ENCODE measurements around the gene OVCA2.

Gene OVCA2

DNA sequence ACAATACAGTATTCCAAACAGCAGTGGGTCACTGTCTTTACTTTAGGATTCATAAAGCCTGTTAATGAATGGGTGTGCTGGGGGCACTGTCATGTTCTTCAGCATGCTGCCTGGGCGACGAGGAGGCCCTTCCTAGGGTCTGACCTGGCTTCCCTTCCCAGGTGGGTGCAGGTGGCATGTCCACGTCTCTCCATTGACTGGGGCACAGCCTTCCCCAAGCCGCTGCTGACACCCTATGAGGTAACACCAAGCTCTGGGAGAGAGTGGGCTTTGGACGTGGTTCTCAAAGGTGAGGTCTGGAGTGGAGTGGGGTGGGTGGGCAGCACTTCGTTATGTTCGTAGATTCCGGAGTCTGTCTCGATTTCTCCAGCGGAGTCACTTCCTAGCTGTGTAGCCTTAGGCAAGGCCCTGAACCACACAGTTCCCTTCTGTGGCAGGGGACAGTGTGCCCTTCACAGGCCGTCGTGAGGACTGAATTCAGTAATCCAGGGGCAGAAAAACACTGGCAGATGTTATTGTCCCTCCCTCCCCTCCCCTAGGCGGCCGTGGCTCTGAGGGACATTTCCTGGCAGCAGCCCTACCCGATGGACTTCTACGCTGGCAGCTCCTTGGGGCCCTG lies 771 bp upstream of the OVCA2 start:
- H3K9ac ChIP-seq, result no peak overlapping the region
- peak overlapping the region; percentile 60 for H3K4me2 ChIP-seq

DNA sequence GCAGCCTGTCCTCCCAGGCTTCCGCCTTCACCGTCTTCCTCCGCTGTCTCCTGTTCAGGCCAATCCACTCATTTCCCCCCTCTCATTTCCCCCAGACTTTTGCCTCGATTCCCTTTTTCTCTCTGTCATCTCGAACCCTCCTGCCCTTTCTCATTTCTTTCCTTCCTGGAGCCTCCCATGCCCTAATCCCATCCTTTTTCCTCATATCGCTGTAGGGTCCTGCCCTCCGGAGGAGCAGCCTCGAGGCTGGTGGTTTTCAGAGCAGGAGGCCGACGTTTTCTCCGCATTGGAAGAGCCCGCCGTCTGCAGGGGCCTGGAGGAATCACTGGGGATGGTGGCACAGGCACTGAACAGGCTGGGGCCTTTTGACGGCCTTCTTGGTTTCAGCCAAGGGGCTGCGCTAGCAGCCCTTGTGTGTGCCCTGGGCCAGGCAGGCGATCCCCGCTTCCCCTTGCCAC lies 597 bp downstream of the OVCA2 start:
- peak overlapping the region; percentile 69; the same call in 1 of the 2 replicates for H3K9ac ChIP-seq
- H3K79me2 ChIP-seq (ENCODE audit: insufficient read depth, low read depth), result no peaks in the 10 kb centered on the region
- H3K4me1 ChIP-seq (ENCODE audit: low read depth, poor library complexity, severe bottlenecking), result peaks cover 12% of the 10 kb centered on the region
- no peaks in the 10 kb centered on the region for H3K27me3 ChIP-seq (ENCODE audit: insufficient read depth, low read depth)
- H2AFZ ChIP-seq (ENCODE audit: low read depth), result peak overlapping the region; percentile 52
- TF ChIP-seq, protein P1, sequence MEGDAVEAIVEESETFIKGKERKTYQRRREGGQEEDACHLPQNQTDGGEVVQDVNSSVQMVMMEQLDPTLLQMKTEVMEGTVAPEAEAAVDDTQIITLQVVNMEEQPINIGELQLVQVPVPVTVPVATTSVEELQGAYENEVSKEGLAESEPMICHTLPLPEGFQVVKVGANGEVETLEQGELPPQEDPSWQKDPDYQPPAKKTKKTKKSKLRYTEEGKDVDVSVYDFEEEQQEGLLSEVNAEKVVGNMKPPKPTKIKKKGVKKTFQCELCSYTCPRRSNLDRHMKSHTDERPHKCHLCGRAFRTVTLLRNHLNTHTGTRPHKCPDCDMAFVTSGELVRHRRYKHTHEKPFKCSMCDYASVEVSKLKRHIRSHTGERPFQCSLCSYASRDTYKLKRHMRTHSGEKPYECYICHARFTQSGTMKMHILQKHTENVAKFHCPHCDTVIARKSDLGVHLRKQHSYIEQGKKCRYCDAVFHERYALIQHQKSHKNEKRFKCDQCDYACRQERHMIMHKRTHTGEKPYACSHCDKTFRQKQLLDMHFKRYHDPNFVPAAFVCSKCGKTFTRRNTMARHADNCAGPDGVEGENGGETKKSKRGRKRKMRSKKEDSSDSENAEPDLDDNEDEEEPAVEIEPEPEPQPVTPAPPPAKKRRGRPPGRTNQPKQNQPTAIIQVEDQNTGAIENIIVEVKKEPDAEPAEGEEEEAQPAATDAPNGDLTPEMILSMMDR (conservative IDR thresholded peaks at IDR 0.05; ENCODE audit: low read depth, low read length), result no peak
- no peaks in the 10 kb centered on the region for H3K36me3 ChIP-seq (ENCODE audit: insufficient read depth)
- H3K4me2 ChIP-seq, result peak overlapping the region; percentile 84
- H3K4me3 ChIP-seq (IDR thresholded peaks at IDR 0.05; ENCODE audit: insufficient read depth, low read depth, low read length), result no peak overlapping the region
- peak overlapping the region; percentile 48; the same call in 1 of the 2 replicates for H3K27ac ChIP-seq
- no peaks in the 10 kb centered on the region for H4K20me1 ChIP-seq (ENCODE audit: insufficient read depth)

More for the DNA sequence above, 771 bp upstream of the OVCA2 start:
- Histone ChIP-seq H3K4me3 (IDR thresholded peaks at IDR 0.05; ENCODE audit: insufficient read depth, low read depth, low read length) (no peak overlapping the region), H2AFZ (ENCODE audit: low read depth) (no peak overlapping the region), H3K4me1 (ENCODE audit: low read depth, poor library complexity, severe bottlenecking) (peaks cover 12% of the 10 kb centered on the region), H3K27me3 (ENCODE audit: insufficient read depth, low read depth) (no peaks in the 10 kb centered on the region), H3K27ac (no peak overlapping the region), H3K36me3 (ENCODE audit: insufficient read depth) (no peaks in the 10 kb centered on the region), H3K79me2 (ENCODE audit: insufficient read depth, low read depth) (no peaks in the 10 kb centered on the region), H4K20me1 (ENCODE audit: insufficient read depth) (no peaks in the 10 kb centered on the region)
- TF ChIP-seq, protein P1 (conservative IDR thresholded peaks at IDR 0.05; ENCODE audit: low read depth, low read length), result no peak

DNA sequence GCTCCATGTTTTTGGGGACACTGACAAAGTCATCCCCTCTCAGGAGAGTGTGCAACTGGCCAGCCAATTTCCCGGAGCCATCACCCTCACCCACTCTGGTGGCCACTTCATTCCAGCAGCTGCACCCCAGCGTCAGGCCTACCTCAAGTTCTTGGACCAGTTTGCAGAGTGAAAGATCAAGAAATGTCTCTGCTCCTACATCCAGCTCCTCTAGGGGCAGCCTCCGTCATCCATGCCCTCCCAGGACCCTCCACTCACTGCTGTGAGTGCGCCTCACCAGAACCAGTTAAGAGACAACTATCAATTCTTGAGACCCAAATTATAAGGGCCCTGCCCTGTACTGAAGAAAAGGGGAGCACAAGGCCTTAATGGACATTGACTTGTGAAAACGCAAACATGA lies 1.1 kb downstream of the OVCA2 start:
- Histone ChIP-seq H3K9ac (no peak overlapping the region), H3K4me1 (ENCODE audit: low read depth, poor library complexity, severe bottlenecking) (peaks cover 12% of the 10 kb centered on the region), H3K27me3 (ENCODE audit: insufficient read depth, low read depth) (no peaks in the 10 kb centered on the region), H2AFZ (ENCODE audit: low read depth) (no peak overlapping the region), H3K4me3 (IDR thresholded peaks at IDR 0.05; ENCODE audit: insufficient read depth, low read depth, low read length) (no peak overlapping the region), H4K20me1 (ENCODE audit: insufficient read depth) (no peaks in the 10 kb centered on the region), H3K79me2 (ENCODE audit: insufficient read depth, low read depth) (no peaks in the 10 kb centered on the region), H3K4me2 (no peak overlapping the region), H3K36me3 (ENCODE audit: insufficient read depth) (no peaks in the 10 kb centered on the region), H3K27ac (no peak overlapping the region)
- TF ChIP-seq, protein P1 (conservative IDR thresholded peaks at IDR 0.05; ENCODE audit: low read depth, low read length), result no peak

DNA sequence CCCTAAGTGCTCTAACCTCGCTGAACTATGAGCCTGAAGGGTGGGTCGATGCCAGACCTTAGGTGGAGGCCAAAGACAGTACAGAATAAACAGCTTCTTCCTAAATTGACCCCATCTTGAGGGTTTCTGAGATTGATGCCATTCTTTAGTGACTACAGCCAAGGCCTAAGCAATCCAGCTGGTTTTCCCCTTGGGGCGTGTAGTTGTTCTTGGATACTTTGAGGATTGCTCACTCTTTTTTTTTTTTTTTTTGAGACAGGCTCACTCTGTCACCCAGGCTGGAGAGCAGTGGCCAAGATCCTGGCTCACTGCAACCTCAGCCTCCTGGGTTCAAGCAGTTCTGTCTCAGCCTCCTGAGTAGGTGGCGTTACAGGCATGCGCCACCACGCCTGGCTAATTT lies 2.0 kb downstream of the OVCA2 start:
- no peak overlapping the region for H2AFZ ChIP-seq (ENCODE audit: low read depth)
- peaks cover 12% of the 10 kb centered on the region for H3K4me1 ChIP-seq (ENCODE audit: low read depth, poor library complexity, severe bottlenecking)
- no peaks in the 10 kb centered on the region for H3K79me2 ChIP-seq (ENCODE audit: insufficient read depth, low read depth)
- H3K27ac ChIP-seq, result no peak overlapping the region
- H4K20me1 ChIP-seq (ENCODE audit: insufficient read depth), result no peaks in the 10 kb centered on the region
- TF ChIP-seq, protein P1 (conservative IDR thresholded peaks at IDR 0.05; ENCODE audit: low read depth, low read length), result no peak
- H3K4me2 ChIP-seq, result no peak overlapping the region
- H3K27me3 ChIP-seq (ENCODE audit: insufficient read depth, low read depth), result no peaks in the 10 kb centered on the region
- H3K9ac ChIP-seq, result no peak overlapping the region
- H3K4me3 ChIP-seq (IDR thresholded peaks at IDR 0.05; ENCODE audit: insufficient read depth, low read depth, low read length), result no peak overlapping the region
- H3K36me3 ChIP-seq (ENCODE audit: insufficient read depth), result no peaks in the 10 kb centered on the region

All from KMS-11 (cell line).